NB4 (cell line): ENCODE results near the gene ERCC3.

ENCODE experiments used
- DNase-seq: peaks from one replicate; pipeline ENCODE4 v3.0.0; 2010; ENCODE audit warnings: low read depth
- H3K4me3 ChIP-seq: one replicate; pipeline ENCODE4 v1.5.1; 2011; ENCODE audit warnings: mild to moderate bottlenecking, low read depth, low read length, moderate library complexity
- MYC ChIP-seq: IDR thresholded peaks from 2 replicates; pipeline ENCODE4 v1.6.1; 2011; ENCODE audit warnings: low read depth, low read length
- POLR2A ChIP-seq: IDR thresholded peaks from 2 replicates; pipeline ENCODE4 v1.6.1; 2011; ENCODE audit warnings: mild to moderate bottlenecking; ENCODE audit not compliant: insufficient read length; ENCODE audit errors: extremely low read depth
- TF ChIP-seq, protein P1 (sequence below): IDR thresholded peaks from one replicate; pipeline ENCODE4 v1.5.1; 2012; ENCODE audit warnings: low read depth, low read length
- TF ChIP-seq, protein P2 (sequence below): IDR thresholded peaks from 2 replicates; pipeline ENCODE4 v1.6.1; 2011; ENCODE audit warnings: low read depth, low read length

ERCC3 gene

DNA sequence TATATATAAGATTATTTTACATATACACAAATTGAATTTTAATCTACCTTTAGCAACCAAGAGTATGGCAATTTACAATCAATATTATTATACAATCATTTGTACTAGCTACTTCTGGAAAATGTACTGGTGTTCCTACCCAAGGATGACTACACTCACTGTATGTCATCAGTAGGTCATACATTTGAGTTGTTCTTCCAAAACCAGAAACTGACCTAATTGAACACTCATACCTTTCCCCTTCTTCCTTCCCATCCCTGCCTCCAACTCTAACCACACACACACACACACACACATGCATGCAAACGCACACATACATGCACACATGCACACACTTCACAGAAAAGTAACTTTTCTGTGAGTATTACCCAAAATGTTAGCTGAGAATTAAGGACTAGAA lies 8.2 kb upstream of the ERCC3 start:
- no peak for DNase-seq
- H3K4me3 ChIP-seq: no peak overlapping the region
- TF ChIP-seq MYC (no peak), POLR2A (no peak)
- TF ChIP-seq, protein P1, sequence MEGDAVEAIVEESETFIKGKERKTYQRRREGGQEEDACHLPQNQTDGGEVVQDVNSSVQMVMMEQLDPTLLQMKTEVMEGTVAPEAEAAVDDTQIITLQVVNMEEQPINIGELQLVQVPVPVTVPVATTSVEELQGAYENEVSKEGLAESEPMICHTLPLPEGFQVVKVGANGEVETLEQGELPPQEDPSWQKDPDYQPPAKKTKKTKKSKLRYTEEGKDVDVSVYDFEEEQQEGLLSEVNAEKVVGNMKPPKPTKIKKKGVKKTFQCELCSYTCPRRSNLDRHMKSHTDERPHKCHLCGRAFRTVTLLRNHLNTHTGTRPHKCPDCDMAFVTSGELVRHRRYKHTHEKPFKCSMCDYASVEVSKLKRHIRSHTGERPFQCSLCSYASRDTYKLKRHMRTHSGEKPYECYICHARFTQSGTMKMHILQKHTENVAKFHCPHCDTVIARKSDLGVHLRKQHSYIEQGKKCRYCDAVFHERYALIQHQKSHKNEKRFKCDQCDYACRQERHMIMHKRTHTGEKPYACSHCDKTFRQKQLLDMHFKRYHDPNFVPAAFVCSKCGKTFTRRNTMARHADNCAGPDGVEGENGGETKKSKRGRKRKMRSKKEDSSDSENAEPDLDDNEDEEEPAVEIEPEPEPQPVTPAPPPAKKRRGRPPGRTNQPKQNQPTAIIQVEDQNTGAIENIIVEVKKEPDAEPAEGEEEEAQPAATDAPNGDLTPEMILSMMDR: no peak
- TF ChIP-seq, protein P2, sequence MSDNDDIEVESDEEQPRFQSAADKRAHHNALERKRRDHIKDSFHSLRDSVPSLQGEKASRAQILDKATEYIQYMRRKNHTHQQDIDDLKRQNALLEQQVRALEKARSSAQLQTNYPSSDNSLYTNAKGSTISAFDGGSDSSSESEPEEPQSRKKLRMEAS: no peak

DNA sequence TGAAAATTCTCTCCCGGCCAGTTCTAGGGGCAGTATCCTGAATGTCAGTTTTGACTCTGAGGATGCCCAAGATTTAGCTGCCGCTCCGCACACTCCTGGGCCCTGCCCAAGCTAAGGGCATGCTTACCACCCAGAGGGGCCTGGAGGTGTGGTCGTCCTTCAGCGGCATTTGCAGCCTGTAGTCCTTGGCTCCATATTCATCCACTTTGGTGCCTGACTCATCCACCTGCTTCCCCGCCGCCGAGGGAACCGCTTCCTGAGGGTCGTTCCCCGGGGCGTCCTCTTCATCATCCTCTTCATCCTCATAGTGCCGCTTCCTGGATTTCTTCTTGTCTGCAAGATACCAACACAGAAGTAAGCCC lies 577 bp downstream of the ERCC3 start:
- no peak for DNase-seq
- H3K4me3 ChIP-seq: peak overlapping the region; percentile 92
- TF ChIP-seq MYC: no peak
- TF ChIP-seq, protein P2: no peak
- TF ChIP-seq, protein P1: no peak
- no peak for TF ChIP-seq POLR2A

DNA sequence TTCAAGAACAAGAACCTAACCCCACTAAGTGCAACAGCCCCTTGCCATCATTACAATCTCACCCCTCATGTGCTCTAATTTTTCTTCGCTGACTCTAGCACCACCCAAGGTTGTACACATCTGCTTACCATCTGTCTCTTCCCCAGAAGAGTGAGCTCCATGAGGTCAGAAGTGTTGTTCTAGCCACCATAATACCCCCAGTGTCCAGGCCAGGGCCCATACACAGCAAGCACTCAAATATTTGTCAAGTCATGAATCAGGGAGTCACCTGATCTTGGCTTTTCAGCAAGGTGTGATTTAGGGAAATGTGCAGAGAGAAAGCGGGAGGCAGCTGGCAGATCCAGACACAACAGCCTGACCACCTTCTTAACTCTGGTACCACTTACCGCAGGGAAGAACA lies 5.7 kb downstream of the ERCC3 start:
- H3K4me3 ChIP-seq: no peak overlapping the region
- DNase-seq: no peak
- TF ChIP-seq, protein P2: no peak
- no peak for TF ChIP-seq POLR2A
- no peak for TF ChIP-seq MYC
- TF ChIP-seq, protein P1: no peak

DNA sequence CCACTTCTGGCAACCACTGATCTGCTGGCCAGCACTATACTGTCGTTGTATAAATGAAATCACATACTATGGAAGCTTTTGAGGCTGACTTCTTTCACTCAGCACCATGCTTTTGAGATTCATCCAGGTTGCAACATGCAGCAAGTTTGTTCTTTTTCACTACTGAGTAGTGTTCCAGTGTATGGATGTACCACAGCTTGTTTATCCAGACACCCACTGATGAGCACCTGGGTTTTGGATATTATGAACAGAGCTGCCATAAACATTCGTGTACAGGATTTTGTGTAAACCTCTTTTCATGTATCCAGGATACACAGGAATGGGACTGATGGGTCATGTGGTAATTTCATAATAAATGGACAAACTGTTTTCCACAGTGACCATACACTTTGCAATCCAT lies 10.7 kb downstream of the ERCC3 start:
- DNase-seq: no peak
- no peak overlapping the region for H3K4me3 ChIP-seq
- TF ChIP-seq, protein P1: no peak
- no peak for TF ChIP-seq MYC
- TF ChIP-seq, protein P2: no peak
- no peak for TF ChIP-seq POLR2A

DNA sequence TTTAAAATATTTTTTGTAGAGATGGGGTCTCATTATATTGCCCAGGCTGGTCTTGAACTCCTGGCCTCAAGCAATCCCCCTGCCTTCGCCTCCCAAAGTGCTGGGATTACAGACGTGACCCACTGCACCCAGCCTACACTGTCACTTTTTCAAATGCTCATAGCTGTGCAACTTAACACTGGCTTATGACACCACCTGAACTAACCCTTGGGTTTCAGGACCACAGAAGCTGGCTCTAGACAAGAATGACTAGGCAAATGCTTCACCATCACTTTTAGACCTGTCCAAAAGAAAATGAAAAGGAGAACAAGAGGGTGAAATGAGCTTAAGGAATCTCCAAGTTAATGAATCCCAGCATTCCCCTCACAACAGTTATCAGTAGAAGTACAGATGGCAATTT lies 13.3 kb downstream of the ERCC3 start:
- no peak for DNase-seq
- TF ChIP-seq MYC: no peak
- TF ChIP-seq, protein P1: no peak
- TF ChIP-seq, protein P2: no peak
- H3K4me3 ChIP-seq: no peak overlapping the region

DNA sequence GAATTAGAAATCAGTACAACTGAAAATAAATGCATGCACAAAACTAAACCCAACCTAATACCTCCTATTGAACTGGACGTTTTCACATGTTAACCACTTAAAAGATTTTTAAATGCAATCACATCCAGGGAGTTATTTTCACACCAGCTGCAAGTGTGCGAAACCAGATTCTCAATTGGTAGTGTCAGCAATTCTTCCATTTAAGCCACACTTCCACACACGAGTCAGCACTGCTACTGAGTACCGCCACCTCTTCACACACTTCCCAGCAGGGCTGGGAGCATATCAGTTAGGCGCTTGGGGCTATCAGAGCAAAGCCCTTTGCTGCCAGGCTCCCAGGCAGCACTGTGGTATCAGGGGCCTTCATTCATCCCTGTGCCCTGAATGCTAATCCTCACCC lies 14.2 kb downstream of the ERCC3 start:
- no peak overlapping the region for H3K4me3 ChIP-seq
- DNase-seq: no peak
- TF ChIP-seq POLR2A: no peak
- TF ChIP-seq, protein P1: no peak
- TF ChIP-seq, protein P2: no peak
- TF ChIP-seq MYC: no peak
